OCI-LY7 (cell line): Measurements from ENCODE around the gene TMEM52B. TPM values are rescaled to one million over a fixed set of nuclear protein-coding genes. Genes with fewer than 3 reads are reported as not detected.
"Not testable (repeated sequence)": the region's sequence is repeated elsewhere in the genome, so short reads cannot be mapped to it uniquely, and the experiment has no call there.

Source experiments
- BruUV-seq: library from RNA; stranded (reverse); fragments of 400-500 nt; replicated peaks from 2 replicates; lab custom pipeline; 2021; lab: Mats Ljungman, UMichigan
- CTCF ChIA-PET: fragments of 300-600 bp; sonication (Branson Sonifier 250); formaldehyde crosslinking; loops from one replicate; lab custom pipeline; 2022; ENCODE audit warnings: antibody characterized with exemption; ENCODE audit not compliant: unreplicated experiment; lab: Charles Lee
- POLR2A ChIA-PET: fragments of 300-600 bp; sonication (Branson Sonifier 250); formaldehyde crosslinking; loops from one replicate; lab custom pipeline; 2022; ENCODE audit warnings: antibody characterized with exemption; lab: Charles Lee
- DNase-seq: peaks from one replicate; pipeline ENCODE4 v3.0.0-alpha.2; 2015; ENCODE audit warnings: low spot score
- H2AFZ ChIP-seq: fragments of 200-600 bp; sonication (generic), shearing (Covaris generic); 2 replicates; pipeline ENCODE4 v1.6.1; 2014; ENCODE audit warnings: mild to moderate bottlenecking, antibody characterized with exemption, low read length, moderate library complexity
- H3K27ac ChIP-seq: fragments of 200-600 bp; sonication (generic); 2 replicates; pipeline ENCODE4 v1.5.1; 2014; ENCODE audit warnings: mixed run types, low read depth, mild to moderate bottlenecking, moderate library complexity, low read length, inconsistent platforms; ENCODE audit not compliant: poor library complexity, severe bottlenecking
- H3K36me3 ChIP-seq: fragments of 200-600 bp; sonication (generic); 2 replicates; pipeline ENCODE4 v1.6.1; 2014; ENCODE audit warnings: mild to moderate bottlenecking, antibody characterized with exemption, low read length, moderate library complexity, mixed read lengths; ENCODE audit not compliant: insufficient read depth
- H3K4me1 ChIP-seq: fragments of 200-600 bp; sonication (generic); 2 replicates; pipeline ENCODE4 v1.5.1; 2014; ENCODE audit warnings: mild to moderate bottlenecking, low read length; ENCODE audit not compliant: insufficient read depth, poor library complexity, severe bottlenecking
- H3K4me2 ChIP-seq: fragments of 200-600 bp; sonication (generic); 2 replicates; pipeline ENCODE4 v1.6.1; 2014; ENCODE audit warnings: mild to moderate bottlenecking, low read length
- H3K4me3 ChIP-seq: fragments of 200-600 bp; sonication (generic); 2 replicates; pipeline ENCODE4 v1.5.1; 2014; ENCODE audit warnings: mild to moderate bottlenecking, low read depth, low read length; ENCODE audit not compliant: poor library complexity, severe bottlenecking
- H3K79me2 ChIP-seq: fragments of 200-600 bp; sonication (generic); 2 replicates; pipeline ENCODE4 v1.6.1; 2016; ENCODE audit warnings: low read depth, mild to moderate bottlenecking, low read length, moderate library complexity, mixed read lengths; ENCODE audit not compliant: insufficient read depth
- H3K9me2 ChIP-seq: fragments of 200-600 bp; sonication (generic); 2 replicates; pipeline ENCODE4 v1.6.1; 2016; ENCODE audit warnings: mild to moderate bottlenecking, low read length, mixed read lengths; ENCODE audit not compliant: insufficient read depth
- H3K9me3 ChIP-seq: fragments of 200-600 bp; sonication (generic); 2 replicates; pipeline ENCODE4 v1.6.1; 2014; ENCODE audit warnings: mild to moderate bottlenecking, mixed run types, low read length, mixed read lengths
- H4K20me1 ChIP-seq: fragments of 200-600 bp; sonication (generic); 2 replicates; pipeline ENCODE4 v1.6.1; 2014; ENCODE audit warnings: mild to moderate bottlenecking, antibody characterized with exemption, low read length, moderate library complexity, mixed read lengths; ENCODE audit not compliant: insufficient read depth
- CTCF ChIP-seq: fragments of 200-600 bp; sonication (generic); conservative IDR thresholded peaks from 2 replicates; pipeline ENCODE4 v1.5.1; 2014; ENCODE audit warnings: mild to moderate bottlenecking, antibody characterized with exemption, low read length, moderate library complexity, mixed read lengths
- EZH2phosphoT487 ChIP-seq: fragments of 200-600 bp; sonication (generic); IDR thresholded peaks from 2 replicates; pipeline ENCODE4 v1.6.1; 2018; ENCODE audit warnings: low read depth, borderline replicate concordance, mild to moderate bottlenecking, mixed run types, antibody characterized with exemption, low read length, moderate library complexity, mixed read lengths
- intact Hi-C: fragments of 100-400 bp; cut with micrococcal nuclease; formaldehyde crosslinking; loops from one replicate; pipeline ENCODE4 v1.10.0; 2022; ENCODE audit not compliant: unreplicated experiment
- total RNA-seq, 2 experiments: library from RNA; depleted of rRNA in 1 of 2; stranded (reverse); fragments of >200 nt in 1 of 2; shearing (Covaris generic) in 1 of 2; gene quantifications; 2 replicates each; pipeline ENCODE4 v1.2.3, GENCODE V29; 2014 to 2022

The TMEM52B gene
- total RNA-seq, 2 experiments from 2014 or later = 0.21 TPM; not detected in 1

GRCh38 chr12:10194160-10194670 lies 15.4 kb downstream of the TMEM52B start:
- Histone ChIP-seq H3K36me3 (no peaks in the 10 kb centered on the region), H3K79me2 (no peaks in the 10 kb centered on the region), H3K27ac (no peak overlapping the region), H3K4me1 (peaks cover 59% of the 10 kb centered on the region), H2AFZ (no peak overlapping the region), H3K9me3 (no peaks in the 10 kb centered on the region; the same call in 1 of the 2 replicates), H3K9me2 (no peaks in the 10 kb centered on the region), H4K20me1 (no peaks in the 10 kb centered on the region), H3K4me3 (no peak overlapping the region), H3K4me2 (no peak overlapping the region)
- BruUV-seq = no TSS peak
- intact Hi-C loops = no loop called here
- TF ChIP-seq EZH2phosphoT487 = no peak
- no peak for TF ChIP-seq CTCF
- POLR2A ChIA-PET = interaction anchor here (0.6 to 6.1 kb wide), 13 partner anchors 11 to 445 kb away, joined by 3 to 59 read pairs (median 5); partner anchors contain the start of gene GABARAPL1
- CTCF ChIA-PET = interaction anchor here (1.5 kb wide), 1 partner anchor 41 kb away, joined by 5 read pairs; no protein-coding TSS in a partner anchor
- no peak for DNase-seq

GRCh38 chr12:10196210-10196609 lies 17.4 kb downstream of the TMEM52B start:
- no TSS peak for BruUV-seq
- Histone ChIP-seq H4K20me1 (no peaks in the 10 kb centered on the region), H3K9me2 (no peaks in the 10 kb centered on the region), H3K9me3 (no peaks in the 10 kb centered on the region; the same call in 1 of the 2 replicates), H3K4me3 (peak overlapping the region; percentile 49), H3K4me2 (peak overlapping the region; percentile 78), H2AFZ (peak overlapping the region; percentile 45; the same call in 1 of the 2 replicates), H3K79me2 (no peaks in the 10 kb centered on the region), H3K36me3 (no peaks in the 10 kb centered on the region), H3K27ac (peak overlapping the region; percentile 81), H3K4me1 (peaks cover 55% of the 10 kb centered on the region)
- no peak for TF ChIP-seq EZH2phosphoT487
- TF ChIP-seq CTCF = no peak
- ChIA-PET CTCF (interaction anchor here (0.9 to 1.0 kb wide), 2 partner anchors 43 to 45 kb away, joined by 3 read pairs; no protein-coding TSS in a partner anchor), POLR2A (interaction anchor here (0.6 to 6.1 kb wide), 27 partner anchors 9 to 1503 kb away, joined by 3 to 59 read pairs (median 4); partner anchors contain the start of genes GABARAPL1 and OLR1)
- DNase-seq = peak; percentile 94
- intact Hi-C loops = no loop called here

- no peak overlapping the region for H3K27ac ChIP-seq
- no TSS peak for BruUV-seq
- no peaks in the 10 kb centered on the region for H3K9me2 ChIP-seq
- H4K20me1 ChIP-seq = no peaks in the 10 kb centered on the region
- TF ChIP-seq CTCF = no peak
- TF ChIP-seq EZH2phosphoT487 = no peak
- ChIA-PET CTCF (no interaction called here), POLR2A (interaction anchor here (0.8 to 6.1 kb wide), 4 partner anchors 11 to 38 kb away, joined by 3 to 59 read pairs (median 6); partner anchors contain the start of genes GABARAPL1 and OLR1)
- peaks cover 55% of the 10 kb centered on the region for H3K4me1 ChIP-seq
- intact Hi-C loops = no loop called here
- no peaks in the 10 kb centered on the region for H3K79me2 ChIP-seq
- no peaks in the 10 kb centered on the region; the same call in 1 of the 2 replicates for H3K9me3 ChIP-seq
- H2AFZ ChIP-seq = no peak overlapping the region
- no peak overlapping the region for H3K4me3 ChIP-seq
- H3K36me3 ChIP-seq = no peaks in the 10 kb centered on the region
- no peak overlapping the region for H3K4me2 ChIP-seq
- no peak for DNase-seq
Measured at GRCh38 chr12:10197879-10198278, 19.0 kb downstream of the TMEM52B start.

- peak overlapping the region; percentile 33 for H3K4me2 ChIP-seq
- BruUV-seq, CTCF ChIA-PET, intact Hi-C loops, H3K36me3 ChIP-seq, H4K20me1 ChIP-seq, H3K4me3 ChIP-seq, H3K9me3 ChIP-seq, H3K79me2 ChIP-seq, H3K9me2 ChIP-seq: not testable (repeated sequence)
- H3K4me1 ChIP-seq = peaks cover 49% of the 10 kb centered on the region
- H2AFZ ChIP-seq = peak overlapping the region; percentile 1; the same call in 1 of the 2 replicates
- peak overlapping the region; percentile 44 for H3K27ac ChIP-seq
- POLR2A ChIA-PET = interaction anchor here (1.3 to 2.5 kb wide), 3 partner anchors 9 to 43 kb away, joined by 3 to 14 read pairs (median 11); no protein-coding TSS in a partner anchor
- peak; percentile 58 for DNase-seq
Measured at GRCh38 chr12:10204495-10204894, 25.7 kb downstream of the TMEM52B start.
